ENCODE data around the gene NINJ1.

Gene NINJ1

GRCh38 chr9:93169444-93169843, 35.4 kb upstream of the NINJ1 start:
- DNase-seq (ENCODE audit: low read depth), result no peak
- H3K4me3 ChIP-seq (replicated peaks; ENCODE audit: low read depth, low read length), result no peak overlapping the region
- no peak for TF ChIP-seq CTCF (IDR thresholded peaks at IDR 0.05; ENCODE audit: low read length, missing control alignments)

GRCh38 chr9:93168581-93168980, 34.5 kb upstream of the NINJ1 start:
- no peak for TF ChIP-seq CTCF (IDR thresholded peaks at IDR 0.05; ENCODE audit: low read length, missing control alignments)
- DNase-seq (ENCODE audit: low read depth), result no peak
- H3K4me3 ChIP-seq (replicated peaks; ENCODE audit: low read depth, low read length), result no peak overlapping the region

DNA sequence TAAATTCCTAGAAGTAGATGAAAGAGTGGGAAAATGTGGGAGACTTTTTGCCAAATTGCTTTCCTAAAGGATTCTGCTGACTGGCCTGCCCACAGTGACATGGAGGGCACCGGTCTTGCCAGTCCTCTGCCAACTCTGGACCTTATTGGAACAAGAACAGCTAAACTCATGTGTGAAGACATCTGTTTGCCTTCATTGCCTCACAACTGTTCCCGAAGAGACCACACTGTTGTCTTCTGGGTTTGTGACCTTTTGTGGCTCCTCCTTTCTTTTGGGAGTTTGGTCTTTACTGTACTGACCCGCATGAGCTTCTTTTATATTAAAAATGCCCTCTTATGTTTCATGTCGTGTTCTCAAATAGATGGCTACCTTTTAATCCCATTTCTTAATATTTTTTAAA, 33.8 kb upstream of the NINJ1 start:
- no peak for DNase-seq (ENCODE audit: low read depth)
- no peak overlapping the region for H3K4me3 ChIP-seq (replicated peaks; ENCODE audit: low read depth, low read length)
- TF ChIP-seq CTCF (IDR thresholded peaks at IDR 0.05; ENCODE audit: low read length, missing control alignments), result no peak

GRCh38 chr9:93167185-93167584, 33.1 kb upstream of the NINJ1 start:
- DNase-seq (ENCODE audit: low read depth), result no peak
- no peak overlapping the region for H3K4me3 ChIP-seq (replicated peaks; ENCODE audit: low read depth, low read length)
- no peak for TF ChIP-seq CTCF (IDR thresholded peaks at IDR 0.05; ENCODE audit: low read length, missing control alignments)

GRCh38 chr9:93166699-93167098, 32.6 kb upstream of the NINJ1 start:
- DNase-seq (ENCODE audit: low read depth), result no peak
- no peak for TF ChIP-seq CTCF (IDR thresholded peaks at IDR 0.05; ENCODE audit: low read length, missing control alignments)

DNA sequence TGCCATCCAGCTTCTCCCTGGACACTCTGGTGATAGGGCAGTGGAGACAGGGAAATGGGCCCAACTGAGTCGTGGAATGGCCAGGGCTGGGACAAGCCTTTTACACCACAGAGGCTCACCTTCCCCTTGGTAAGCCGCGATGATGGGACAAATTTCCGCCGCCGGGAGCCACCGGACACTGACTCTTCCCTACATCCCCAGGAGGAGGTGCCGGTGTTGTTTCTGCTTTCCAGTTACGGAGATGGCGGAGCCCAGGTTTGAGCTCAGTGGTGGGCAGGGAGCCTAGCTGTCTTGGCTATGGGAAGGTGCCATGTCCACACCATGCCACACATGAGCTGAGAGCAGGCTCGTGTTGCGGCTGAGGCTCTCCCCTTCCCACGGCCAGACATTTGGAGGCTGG, 30.0 kb upstream of the NINJ1 start:
- DNase-seq (ENCODE audit: low read depth), result no peak
- H3K4me3 ChIP-seq (replicated peaks; ENCODE audit: low read depth, low read length), result no peak overlapping the region
- no peak for TF ChIP-seq CTCF (IDR thresholded peaks at IDR 0.05; ENCODE audit: low read length, missing control alignments)

More at GRCh38 chr9:93166699-93167098, 32.6 kb upstream of the NINJ1 start:
- H3K4me3 ChIP-seq (replicated peaks; ENCODE audit: low read depth, low read length), result no peak overlapping the region

- TF ChIP-seq CTCF (IDR thresholded peaks at IDR 0.05; ENCODE audit: low read length, missing control alignments), result no peak
- DNase-seq (ENCODE audit: low read depth), result no peak
These were observed 27.9 kb upstream of the NINJ1 start for GRCh38 chr9:93161786-93162562.

More at GRCh38 chr9:93161786-93162562, 27.9 kb upstream of the NINJ1 start:
- no peak overlapping the region for H3K4me3 ChIP-seq (replicated peaks; ENCODE audit: low read depth, low read length)

Data from fibroblast of pulmonary artery (primary cell).